Stimulated activated CD4-positive, alpha-beta T cell treated with anti-CD3 and anti-CD28 coated beads, TNF-alpha, amount 100 ng/mL, for 1 hour (primary cell): Measurements from ENCODE around the gene RIN1.

Source experiments
- DNase-seq, 3 donors: peaks; one replicate each; pipeline ENCODE4 v3.0.0-alpha.2; 2020; ENCODE audit warnings: low read depth in 3 of 3, low spot score in 1 of 3

Gene RIN1

DNA sequence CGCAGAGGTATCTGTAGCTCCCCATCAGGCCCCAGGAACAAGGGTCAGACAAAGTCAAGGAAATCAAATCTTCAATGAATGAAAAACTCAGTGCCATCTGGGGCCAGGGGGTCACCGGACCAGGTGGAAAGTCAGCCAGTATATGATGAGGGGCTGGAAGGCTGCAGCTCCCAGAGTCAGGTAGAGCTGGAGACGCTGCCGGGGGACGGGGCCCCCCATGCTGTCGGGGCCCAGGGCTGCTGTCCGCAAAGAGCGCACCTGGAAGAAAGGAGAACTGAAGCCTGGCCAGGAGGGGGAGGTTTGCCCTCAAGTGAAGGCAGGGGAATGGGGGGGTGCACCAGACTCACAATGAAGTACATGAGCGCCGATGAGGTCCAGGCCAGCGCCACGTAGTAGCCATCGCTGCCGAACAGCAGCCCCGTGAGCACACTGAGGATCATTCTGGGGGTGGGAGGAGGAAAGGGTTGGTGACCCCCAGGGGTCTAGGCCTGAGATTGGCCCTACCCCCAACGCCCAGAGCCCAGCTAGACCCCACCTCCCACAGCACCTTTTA, 51.6 kb downstream of the RIN1 start:
- DNase-seq = no peak

DNA sequence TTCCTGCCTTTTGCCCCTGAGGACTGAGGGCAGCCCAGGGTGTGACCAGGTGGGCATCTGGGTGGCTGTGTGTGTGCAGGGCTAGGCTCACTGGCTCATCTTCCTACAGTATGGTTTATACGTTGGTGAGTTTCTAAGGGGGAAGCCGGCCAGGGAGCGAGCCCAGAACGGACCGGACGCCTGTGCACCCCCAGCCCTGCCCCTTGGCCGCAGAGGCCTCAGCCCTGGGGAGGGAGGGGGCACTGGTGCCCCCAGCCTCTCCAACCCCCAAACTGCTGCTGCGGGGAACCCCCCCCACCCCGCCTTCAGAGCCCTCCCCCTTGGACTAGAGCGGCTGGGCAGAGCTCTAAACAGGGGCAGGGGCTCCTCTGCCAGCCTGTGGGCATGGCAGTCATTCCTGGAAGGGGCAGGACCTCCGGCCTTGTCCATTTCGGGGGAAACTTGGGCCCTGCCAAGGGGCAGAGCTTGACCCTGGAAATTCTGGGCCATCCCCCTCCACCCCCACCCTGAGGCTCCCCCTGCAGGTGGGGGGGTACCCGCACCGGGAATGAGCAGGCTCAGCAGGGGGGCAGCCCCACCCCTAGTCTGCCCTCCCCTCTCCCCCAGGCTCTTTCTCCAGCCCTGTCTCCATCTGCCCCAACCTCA, 52.7 kb downstream of the RIN1 start:
- no peak for DNase-seq

DNA sequence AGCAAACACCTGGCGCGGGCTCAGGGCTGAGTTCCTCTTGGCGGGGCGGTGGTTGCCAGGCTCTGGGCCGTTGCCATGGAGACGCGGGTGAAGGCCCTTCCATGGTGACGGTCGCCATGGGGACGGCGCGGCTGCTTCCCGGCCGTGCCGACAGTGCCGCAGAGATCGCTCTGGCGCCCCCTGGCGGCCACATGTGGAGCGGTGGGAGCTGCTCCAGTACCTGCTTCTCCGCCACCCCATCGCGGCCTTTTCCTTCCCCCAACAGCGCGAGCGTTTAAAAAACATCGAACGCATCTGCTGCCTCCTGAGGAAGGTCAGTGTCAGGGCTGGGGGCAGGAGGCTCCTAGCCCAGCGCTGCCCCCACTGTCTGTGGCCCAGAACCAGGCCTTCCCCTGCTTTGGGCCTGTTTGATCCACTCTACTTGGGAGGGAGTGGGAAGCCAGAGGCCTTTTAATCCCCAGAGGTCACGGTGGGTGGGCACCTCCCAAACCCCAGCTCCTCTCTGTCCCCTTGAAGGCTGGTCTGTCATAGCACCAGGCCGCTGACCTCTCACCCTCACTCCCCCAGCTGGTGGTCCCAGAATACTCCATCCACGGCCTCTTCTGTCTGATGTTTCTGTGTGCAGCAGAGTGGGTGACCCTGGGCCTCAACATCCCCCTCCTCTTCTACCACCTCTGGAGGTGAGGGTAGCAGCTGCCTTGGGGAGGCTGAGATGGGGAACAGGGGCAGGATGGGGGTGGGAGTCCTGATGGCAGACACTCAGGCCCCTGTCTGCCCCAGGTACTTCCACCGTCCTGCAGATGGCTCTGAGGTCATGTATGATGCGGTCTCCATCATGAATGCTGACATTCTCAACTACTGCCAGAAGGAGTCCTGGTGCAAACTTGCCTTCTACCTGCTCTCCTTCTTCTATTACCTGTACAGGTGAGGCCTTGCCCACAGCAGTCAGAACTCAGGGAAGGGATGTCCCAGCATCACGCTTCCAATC, 53.5 kb downstream of the RIN1 start:
- DNase-seq = peak; percentile 97 to 100 (median 98)
